ENCODE measurements around the gene ACER1.
A peak's percentile ranks its signal among the peaks of the same experiment; 100 is the strongest.

DNA sequence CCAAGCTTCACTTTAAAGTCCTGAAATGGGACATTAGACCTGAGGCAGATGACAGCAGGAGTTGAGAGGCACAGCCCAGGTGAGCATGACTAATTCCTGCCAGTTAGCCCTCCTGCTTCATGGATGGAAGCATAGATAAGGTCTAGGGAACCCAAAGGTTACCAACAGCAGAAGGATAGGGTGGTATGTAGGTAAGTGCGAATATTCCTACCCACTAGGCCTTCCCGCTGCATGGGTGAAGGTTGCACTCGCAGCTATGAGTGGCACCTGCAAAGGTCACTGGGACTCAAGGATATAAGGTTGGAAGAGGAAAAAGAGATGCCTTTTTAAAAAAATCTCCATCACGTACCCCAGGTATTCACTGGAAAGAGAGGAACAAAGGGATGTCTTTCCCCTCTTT lies 41.4 kb downstream of the ACER1 start:
- TF ChIP-seq, protein P1, sequence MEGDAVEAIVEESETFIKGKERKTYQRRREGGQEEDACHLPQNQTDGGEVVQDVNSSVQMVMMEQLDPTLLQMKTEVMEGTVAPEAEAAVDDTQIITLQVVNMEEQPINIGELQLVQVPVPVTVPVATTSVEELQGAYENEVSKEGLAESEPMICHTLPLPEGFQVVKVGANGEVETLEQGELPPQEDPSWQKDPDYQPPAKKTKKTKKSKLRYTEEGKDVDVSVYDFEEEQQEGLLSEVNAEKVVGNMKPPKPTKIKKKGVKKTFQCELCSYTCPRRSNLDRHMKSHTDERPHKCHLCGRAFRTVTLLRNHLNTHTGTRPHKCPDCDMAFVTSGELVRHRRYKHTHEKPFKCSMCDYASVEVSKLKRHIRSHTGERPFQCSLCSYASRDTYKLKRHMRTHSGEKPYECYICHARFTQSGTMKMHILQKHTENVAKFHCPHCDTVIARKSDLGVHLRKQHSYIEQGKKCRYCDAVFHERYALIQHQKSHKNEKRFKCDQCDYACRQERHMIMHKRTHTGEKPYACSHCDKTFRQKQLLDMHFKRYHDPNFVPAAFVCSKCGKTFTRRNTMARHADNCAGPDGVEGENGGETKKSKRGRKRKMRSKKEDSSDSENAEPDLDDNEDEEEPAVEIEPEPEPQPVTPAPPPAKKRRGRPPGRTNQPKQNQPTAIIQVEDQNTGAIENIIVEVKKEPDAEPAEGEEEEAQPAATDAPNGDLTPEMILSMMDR (tag by site-specific recombination; IDR thresholded peaks at IDR 0.05), result no peak
- TF ChIP-seq, protein P2, sequence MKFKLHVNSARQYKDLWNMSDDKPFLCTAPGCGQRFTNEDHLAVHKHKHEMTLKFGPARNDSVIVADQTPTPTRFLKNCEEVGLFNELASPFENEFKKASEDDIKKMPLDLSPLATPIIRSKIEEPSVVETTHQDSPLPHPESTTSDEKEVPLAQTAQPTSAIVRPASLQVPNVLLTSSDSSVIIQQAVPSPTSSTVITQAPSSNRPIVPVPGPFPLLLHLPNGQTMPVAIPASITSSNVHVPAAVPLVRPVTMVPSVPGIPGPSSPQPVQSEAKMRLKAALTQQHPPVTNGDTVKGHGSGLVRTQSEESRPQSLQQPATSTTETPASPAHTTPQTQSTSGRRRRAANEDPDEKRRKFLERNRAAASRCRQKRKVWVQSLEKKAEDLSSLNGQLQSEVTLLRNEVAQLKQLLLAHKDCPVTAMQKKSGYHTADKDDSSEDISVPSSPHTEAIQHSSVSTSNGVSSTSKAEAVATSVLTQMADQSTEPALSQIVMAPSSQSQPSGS (tag by site-specific recombination; IDR thresholded peaks at IDR 0.05; ENCODE audit: low read depth), result no peak
- TF ChIP-seq FEZF1 (tag by site-specific recombination; IDR thresholded peaks at IDR 0.05) (no peak), ZNF558 (tag by site-specific recombination; IDR thresholded peaks at IDR 0.05) (peak; percentile 81), ZNF112 (tag by site-specific recombination; IDR thresholded peaks at IDR 0.05) (0 out of 2 replicates have a peak, but pooled peaks have one; percentile 9), ZNF792 (tag by site-specific recombination; IDR thresholded peaks at IDR 0.05) (no peak), ZNF157 (tag by site-specific recombination; IDR thresholded peaks at IDR 0.05) (0 out of 2 replicates have a peak, but pooled peaks have one; percentile 16), ZNF626 (tag by site-specific recombination; IDR thresholded peaks at IDR 0.05) (peak; percentile 99), ZNF48 (tag by site-specific recombination; IDR thresholded peaks at IDR 0.05) (no peak), ZNF138 (tag by site-specific recombination; IDR thresholded peaks at IDR 0.05; ENCODE audit: borderline replicate concordance) (no peak)
- TF ChIP-seq, protein P3, sequence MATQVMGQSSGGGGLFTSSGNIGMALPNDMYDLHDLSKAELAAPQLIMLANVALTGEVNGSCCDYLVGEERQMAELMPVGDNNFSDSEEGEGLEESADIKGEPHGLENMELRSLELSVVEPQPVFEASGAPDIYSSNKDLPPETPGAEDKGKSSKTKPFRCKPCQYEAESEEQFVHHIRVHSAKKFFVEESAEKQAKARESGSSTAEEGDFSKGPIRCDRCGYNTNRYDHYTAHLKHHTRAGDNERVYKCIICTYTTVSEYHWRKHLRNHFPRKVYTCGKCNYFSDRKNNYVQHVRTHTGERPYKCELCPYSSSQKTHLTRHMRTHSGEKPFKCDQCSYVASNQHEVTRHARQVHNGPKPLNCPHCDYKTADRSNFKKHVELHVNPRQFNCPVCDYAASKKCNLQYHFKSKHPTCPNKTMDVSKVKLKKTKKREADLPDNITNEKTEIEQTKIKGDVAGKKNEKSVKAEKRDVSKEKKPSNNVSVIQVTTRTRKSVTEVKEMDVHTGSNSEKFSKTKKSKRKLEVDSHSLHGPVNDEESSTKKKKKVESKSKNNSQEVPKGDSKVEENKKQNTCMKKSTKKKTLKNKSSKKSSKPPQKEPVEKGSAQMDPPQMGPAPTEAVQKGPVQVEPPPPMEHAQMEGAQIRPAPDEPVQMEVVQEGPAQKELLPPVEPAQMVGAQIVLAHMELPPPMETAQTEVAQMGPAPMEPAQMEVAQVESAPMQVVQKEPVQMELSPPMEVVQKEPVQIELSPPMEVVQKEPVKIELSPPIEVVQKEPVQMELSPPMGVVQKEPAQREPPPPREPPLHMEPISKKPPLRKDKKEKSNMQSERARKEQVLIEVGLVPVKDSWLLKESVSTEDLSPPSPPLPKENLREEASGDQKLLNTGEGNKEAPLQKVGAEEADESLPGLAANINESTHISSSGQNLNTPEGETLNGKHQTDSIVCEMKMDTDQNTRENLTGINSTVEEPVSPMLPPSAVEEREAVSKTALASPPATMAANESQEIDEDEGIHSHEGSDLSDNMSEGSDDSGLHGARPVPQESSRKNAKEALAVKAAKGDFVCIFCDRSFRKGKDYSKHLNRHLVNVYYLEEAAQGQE (tag by site-specific recombination; IDR thresholded peaks at IDR 0.05), result no peak
- TF ChIP-seq, protein P4, sequence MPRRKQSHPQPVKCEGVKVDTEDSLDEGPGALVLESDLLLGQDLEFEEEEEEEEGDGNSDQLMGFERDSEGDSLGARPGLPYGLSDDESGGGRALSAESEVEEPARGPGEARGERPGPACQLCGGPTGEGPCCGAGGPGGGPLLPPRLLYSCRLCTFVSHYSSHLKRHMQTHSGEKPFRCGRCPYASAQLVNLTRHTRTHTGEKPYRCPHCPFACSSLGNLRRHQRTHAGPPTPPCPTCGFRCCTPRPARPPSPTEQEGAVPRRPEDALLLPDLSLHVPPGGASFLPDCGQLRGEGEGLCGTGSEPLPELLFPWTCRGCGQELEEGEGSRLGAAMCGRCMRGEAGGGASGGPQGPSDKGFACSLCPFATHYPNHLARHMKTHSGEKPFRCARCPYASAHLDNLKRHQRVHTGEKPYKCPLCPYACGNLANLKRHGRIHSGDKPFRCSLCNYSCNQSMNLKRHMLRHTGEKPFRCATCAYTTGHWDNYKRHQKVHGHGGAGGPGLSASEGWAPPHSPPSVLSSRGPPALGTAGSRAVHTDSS (tag by site-specific recombination; IDR thresholded peaks at IDR 0.05), result no peak
